WI38 (cell line): ENCODE results near the gene CBR1.
"Not testable (repeated sequence)": the region's sequence is repeated elsewhere in the genome, so short reads cannot be mapped to it uniquely, and the experiment has no call there.

Experiments
- H3K4me3 ChIP-seq: 2 replicates; pipeline ENCODE4 v1.5.1; 2011; ENCODE audit warnings: low read depth, mild to moderate bottlenecking, control low read depth, low read length
- CTCF ChIP-seq: IDR thresholded peaks from 2 replicates; pipeline ENCODE4 v1.5.1; 2012; ENCODE audit warnings: low read depth, mild to moderate bottlenecking, control low read depth, low read length

CBR1 gene

GRCh38 chr21:36096398-36097290, 26.8 kb downstream of the CBR1 start:
- TF ChIP-seq CTCF: no peak
- H3K4me3 ChIP-seq: no peak overlapping the region

GRCh38 chr21:36097427-36098181, 27.8 kb downstream of the CBR1 start:
- no peak for TF ChIP-seq CTCF
- no peak overlapping the region for H3K4me3 ChIP-seq

GRCh38 chr21:36098182-36098532, 28.3 kb downstream of the CBR1 start:
- H3K4me3 ChIP-seq: no peak overlapping the region
- no peak for TF ChIP-seq CTCF

GRCh38 chr21:36099000-36099399, 29.2 kb downstream of the CBR1 start:
- TF ChIP-seq CTCF: no peak
- no peak overlapping the region for H3K4me3 ChIP-seq

- H3K4me3 ChIP-seq: not testable (repeated sequence)
Observed at GRCh38 chr21:36099695-36100211, 29.9 kb downstream of the CBR1 start.

- TF ChIP-seq CTCF: no peak
- H3K4me3 ChIP-seq: no peak overlapping the region
Observed at GRCh38 chr21:36100971-36101641, 31.3 kb downstream of the CBR1 start.

- TF ChIP-seq CTCF: no peak
- H3K4me3 ChIP-seq: no peak overlapping the region
Observed at GRCh38 chr21:36103434-36103833, 33.6 kb downstream of the CBR1 start.
